Hepatocyte (in vitro differentiated cells): ENCODE data around the gene USP17L15.
"Not testable (repeated sequence)": the region's sequence is repeated elsewhere in the genome, so short reads cannot be mapped to it uniquely, and the experiment has no call there.

Source experiments
- CTCF ChIP-seq: fragments of 200-600 bp; sonication (generic); IDR thresholded peaks from 2 replicates; pipeline ENCODE4 v1.5.1; 2016; ENCODE audit warnings: antibody characterized with exemption, mild to moderate bottlenecking; ENCODE audit not compliant: poor library complexity
- EZH2 ChIP-seq: fragments of 200-600 bp; sonication (generic); IDR thresholded peaks from 2 replicates; pipeline ENCODE4 v1.6.1; 2016; ENCODE audit warnings: antibody characterized with exemption, mild to moderate bottlenecking, borderline replicate concordance

- TF ChIP-seq CTCF, EZH2: not testable (repeated sequence)
Measured at GRCh38 chr4:9210357-9210756, 23.8 kb upstream of the USP17L15 start, which contains the start of gene USP17L10.
